AG09309 (cell line): ENCODE results near the gene GK.
A peak's percentile ranks its signal among the peaks of the same experiment; 100 is the strongest.
"Not testable (repeated sequence)": the region's sequence is repeated elsewhere in the genome, so short reads cannot be mapped to it uniquely, and the experiment has no call there.

Source experiments
- DNase-seq: peaks from one replicate; pipeline ENCODE4 v3.0.0-alpha.2; 2010; ENCODE audit warnings: low read depth
- H3K4me3 ChIP-seq: 2 replicates; pipeline ENCODE4 v1.5.1; 2011; ENCODE audit warnings: mild to moderate bottlenecking, low read depth, low read length, moderate library complexity; ENCODE audit not compliant: control insufficient read depth
- CTCF ChIP-seq: IDR thresholded peaks from 2 replicates; pipeline ENCODE4 v1.5.1; 2011; ENCODE audit warnings: mild to moderate bottlenecking, low read depth, low read length, inconsistent platforms; ENCODE audit not compliant: insufficient read depth, control insufficient read depth; ENCODE audit errors: missing control alignments

The GK gene

GRCh38 chrX:30620125-30620524 lies 33.1 kb upstream of the GK start:
- no peak overlapping the region for H3K4me3 ChIP-seq
- no peak for DNase-seq
- TF ChIP-seq CTCF, result no peak

- no peak overlapping the region for H3K4me3 ChIP-seq
- peak; percentile 74 for DNase-seq
- TF ChIP-seq CTCF, result no peak
Measured at GRCh38 chrX:30620980-30621618, 32.1 kb upstream of the GK start.

GRCh38 chrX:30622361-30622760 lies 30.9 kb upstream of the GK start:
- no peak overlapping the region for H3K4me3 ChIP-seq
- no peak for DNase-seq
- TF ChIP-seq CTCF, result no peak

GRCh38 chrX:30626402-30626801 lies 26.8 kb upstream of the GK start:
- no peak for TF ChIP-seq CTCF
- DNase-seq, result no peak
- H3K4me3 ChIP-seq, result no peak overlapping the region

GRCh38 chrX:30627818-30628652 lies 25.2 kb upstream of the GK start:
- no peak for DNase-seq
- H3K4me3 ChIP-seq, result no peak overlapping the region
- no peak for TF ChIP-seq CTCF

GRCh38 chrX:30634070-30634469 lies 19.2 kb upstream of the GK start:
- not testable (repeated sequence) for H3K4me3 ChIP-seq, DNase-seq

GRCh38 chrX:30635630-30636029 lies 17.6 kb upstream of the GK start:
- peak; percentile 39 for TF ChIP-seq CTCF
- DNase-seq, result no peak
- H3K4me3 ChIP-seq, result no peak overlapping the region
